A375 (cell line): ENCODE data around the gene PCGF2. TPM values are rescaled to one million over a fixed set of nuclear protein-coding genes. Genes with fewer than 3 reads are reported as not detected.
A peak's percentile ranks its signal among the peaks of the same experiment; 100 is the strongest.

Source experiments
- small RNA-seq: library from RNA; depleted of rRNA; stranded (forward); fragments of <200 nt; gene quantifications from one replicate; pipeline ENCODE3, GENCODE V24; 2014
- total RNA-seq: library from RNA; depleted of rRNA; stranded (reverse); fragments of >200 nt; shearing (Covaris generic); gene quantifications from 2 replicates; pipeline ENCODE4 v1.2.3, GENCODE V29; 2014; rRNA removed

The PCGF2 gene
- total RNA-seq: 10.5 and 14.5 TPM in 2 replicates

DNA sequence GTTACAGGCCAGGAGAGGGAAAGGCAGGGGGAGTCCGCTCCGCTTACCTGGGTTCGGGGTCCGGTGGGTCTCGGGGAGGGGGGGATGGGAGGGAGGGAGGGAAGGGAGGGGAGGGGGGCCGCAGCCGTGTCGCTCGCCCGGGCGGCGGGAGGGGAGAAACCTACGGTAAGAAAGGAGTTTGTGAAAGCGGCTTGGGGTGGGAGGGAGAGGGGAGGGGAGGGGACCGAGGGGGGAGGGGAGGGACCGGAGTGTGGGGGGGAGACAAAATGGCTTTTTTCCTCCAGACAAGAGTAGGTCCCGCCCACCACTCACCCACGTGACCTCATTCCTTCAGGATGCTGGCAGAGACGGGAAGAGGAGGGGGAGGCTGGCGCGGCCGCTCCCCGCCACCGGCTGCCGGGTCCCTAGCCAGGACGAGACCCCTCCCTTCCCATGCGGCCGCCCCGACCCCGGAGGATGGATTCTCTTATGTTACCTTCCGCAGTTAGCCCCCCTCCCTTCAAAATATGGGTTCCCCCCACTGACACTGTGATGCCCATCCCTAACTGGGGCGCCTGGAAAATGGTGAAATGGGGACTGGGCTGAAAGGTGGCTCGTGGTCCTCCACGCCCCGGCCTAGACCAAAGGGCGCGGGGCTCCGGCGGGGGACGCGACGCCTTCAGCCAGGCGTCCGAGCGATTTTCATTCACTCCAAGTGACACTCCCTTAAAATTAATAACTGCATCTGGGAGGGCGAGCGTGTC, at the start of gene PCGF2:
TSS of gene PCGF2 (minus strand) at position 188 of the 743 bp plus-strand sequence. CDS start 7,934 bp downstream, outside the sequence.

GRCh38 chr17:38752308-38753070, 4.4 kb upstream of the PCGF2 start, which contains the start of gene PSMB3:
PSMB3 (plus strand) TSS chr17:38752741; CDS start chr17:38752827, 86 bp downstream.

GRCh38 chr17:38729886-38730525, 18.1 kb downstream of the PCGF2 start, which contains the start of gene CISD3:
CISD3 (plus strand) TSS chr17:38730341; CDS start chr17:38730359, 18 bp downstream.

DNA sequence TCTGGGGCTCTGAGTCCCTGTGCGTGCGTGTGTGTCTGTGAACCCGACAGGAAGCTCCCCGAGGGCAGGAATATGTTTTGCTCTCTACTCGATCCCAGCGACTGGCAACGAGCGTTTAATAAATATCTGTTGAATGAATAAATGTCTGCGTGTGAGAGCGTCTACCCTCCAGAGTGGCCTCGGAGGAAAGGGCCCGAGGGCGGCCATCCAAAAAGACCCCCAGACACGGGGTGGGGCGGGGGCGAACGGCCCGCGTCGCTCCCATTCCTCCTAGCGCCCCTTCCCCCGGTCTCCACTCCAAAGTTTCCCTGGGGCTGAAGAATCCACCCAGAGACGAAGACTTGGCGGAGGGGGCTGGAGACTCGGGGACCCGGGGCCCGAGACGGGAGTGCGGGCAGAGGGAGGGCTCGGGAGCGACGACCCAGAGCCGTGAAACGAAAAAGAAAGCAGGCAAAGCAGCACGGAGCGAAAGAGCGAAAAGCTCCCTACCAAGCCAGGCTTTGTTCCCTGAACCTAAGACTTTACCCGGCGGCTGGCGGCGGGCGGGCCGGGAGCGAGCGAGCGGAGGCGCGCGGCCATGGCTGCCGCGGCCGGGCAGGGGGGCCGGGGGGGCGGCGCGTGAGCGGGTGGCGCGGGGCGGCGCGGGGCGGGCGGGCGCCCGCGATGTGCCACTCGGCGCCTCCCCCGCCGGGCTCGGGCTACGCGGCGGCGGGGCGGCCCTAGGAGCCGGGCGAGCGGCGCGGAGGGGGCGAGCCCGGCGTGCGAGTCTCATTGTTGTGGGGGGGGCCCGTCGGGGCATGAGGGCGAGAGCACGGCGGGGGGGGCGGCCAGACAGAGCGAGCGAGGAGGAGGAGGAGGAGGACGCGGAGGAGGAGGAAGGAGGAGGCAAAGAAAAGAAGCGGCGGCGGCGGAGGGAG, 43.3 kb downstream of the PCGF2 start, which contains the start of gene MLLT6:
TSS of gene MLLT6 (plus strand) at position 668 of the 917 bp plus-strand sequence. CDS start 360 bp downstream, outside the sequence.

Small RNA genes lying within 50 kb of the gene (small RNA-seq; reads per million reads assigned to genes)
- gene MIR4726: not detected
- gene MIR4734: not detected
- gene RNA5SP440: 5.0 reads per million, percentile 84 among the genes with 10 or more reads in this experiment
- gene RNU6-866P: not detected

Other genes with a start within 250 kb of the PCGF2 start
- gene SRCIN1, start 142.4 kb downstream of the PCGF2 start, total RNA-seq: 4.2 TPM in 2 replicates
- 8.9 and 11.2 TPM in 2 replicates for gene EPOP, start 73.4 kb downstream of the PCGF2 start, total RNA-seq
- 46.3 and 60.3 TPM in 2 replicates for gene MLLT6, start 43.1 kb downstream of the PCGF2 start, total RNA-seq
- 16.7 and 30.3 TPM in 2 replicates for gene CISD3, start 18.0 kb downstream of the PCGF2 start, total RNA-seq
- 353 and 359 TPM in 2 replicates for gene PSMB3, start 4.4 kb upstream of the PCGF2 start, total RNA-seq
- gene PIP4K2B, start 51.2 kb upstream of the PCGF2 start, total RNA-seq: 27.5 and 31.3 TPM in 2 replicates
- 26.7 and 30.2 TPM in 2 replicates for gene CWC25, start 77.0 kb upstream of the PCGF2 start, total RNA-seq
- gene RPL23, start 105.4 kb upstream of the PCGF2 start, total RNA-seq: 2,982 and 3,162 TPM in 2 replicates
- gene LASP1, start 121.7 kb upstream of the PCGF2 start, total RNA-seq: 82.0 and 84.4 TPM in 2 replicates
- not detected in 2 replicates for gene FBXO47, start 219.1 kb upstream of the PCGF2 start, total RNA-seq